Thyroid gland (tissue), 4 donors: ENCODE measurements around the gene CEP120.
"Not testable (repeated sequence)": the region's sequence is repeated elsewhere in the genome, so short reads cannot be mapped to it uniquely, and the experiment has no call there.

Experiments
- POLR2A ChIP-seq, 2 donors: fragments of 450-650 bp; IDR thresholded peaks; one replicate each; pipeline ENCODE4 v1.6.1; 2017; ENCODE audit warnings: antibody characterized with exemption in 2 of 2, mild to moderate bottlenecking in 2 of 2, moderate library complexity in 1 of 2
- TF ChIP-seq, protein P1 (sequence below), 6 experiments: fragments of 200-600 bp in 3 of 6; fragments of 450-650 bp in 3 of 6; sonication (generic) in 3 of 6; IDR thresholded peaks; one replicate each; pipeline ENCODE4 v1.5.1; 2016 to 2019; ENCODE audit warnings: antibody characterized with exemption in 6 of 6, mild to moderate bottlenecking in 2 of 6, inconsistent platforms in 1 of 6, moderate library complexity in 1 of 6

DNA sequence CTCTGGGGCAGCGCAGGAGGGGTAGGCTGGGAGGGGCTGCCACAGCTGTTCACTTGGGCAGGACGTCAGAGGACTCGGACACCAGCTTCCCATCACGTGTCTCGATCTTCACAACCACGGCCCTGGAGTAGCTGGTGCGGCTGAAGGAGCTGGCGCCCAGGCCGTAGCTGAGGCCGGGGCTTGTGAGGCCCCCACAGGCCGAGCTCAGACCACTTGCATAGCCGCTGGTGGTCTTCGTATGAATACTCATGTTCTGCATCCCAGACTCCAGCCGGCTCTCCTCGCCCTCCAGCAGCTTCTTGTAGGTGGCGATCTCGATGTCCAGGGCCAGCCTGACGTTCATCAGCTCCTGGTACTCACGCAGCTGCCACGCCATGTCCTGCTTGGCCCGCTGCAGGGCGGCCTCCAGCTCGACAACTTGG, 22.3 kb downstream of the CEP120 start:
- not testable (repeated sequence) for TF ChIP-seq POLR2A (IDR thresholded peaks at IDR 0.05)
- TF ChIP-seq, protein P1, sequence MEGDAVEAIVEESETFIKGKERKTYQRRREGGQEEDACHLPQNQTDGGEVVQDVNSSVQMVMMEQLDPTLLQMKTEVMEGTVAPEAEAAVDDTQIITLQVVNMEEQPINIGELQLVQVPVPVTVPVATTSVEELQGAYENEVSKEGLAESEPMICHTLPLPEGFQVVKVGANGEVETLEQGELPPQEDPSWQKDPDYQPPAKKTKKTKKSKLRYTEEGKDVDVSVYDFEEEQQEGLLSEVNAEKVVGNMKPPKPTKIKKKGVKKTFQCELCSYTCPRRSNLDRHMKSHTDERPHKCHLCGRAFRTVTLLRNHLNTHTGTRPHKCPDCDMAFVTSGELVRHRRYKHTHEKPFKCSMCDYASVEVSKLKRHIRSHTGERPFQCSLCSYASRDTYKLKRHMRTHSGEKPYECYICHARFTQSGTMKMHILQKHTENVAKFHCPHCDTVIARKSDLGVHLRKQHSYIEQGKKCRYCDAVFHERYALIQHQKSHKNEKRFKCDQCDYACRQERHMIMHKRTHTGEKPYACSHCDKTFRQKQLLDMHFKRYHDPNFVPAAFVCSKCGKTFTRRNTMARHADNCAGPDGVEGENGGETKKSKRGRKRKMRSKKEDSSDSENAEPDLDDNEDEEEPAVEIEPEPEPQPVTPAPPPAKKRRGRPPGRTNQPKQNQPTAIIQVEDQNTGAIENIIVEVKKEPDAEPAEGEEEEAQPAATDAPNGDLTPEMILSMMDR (IDR thresholded peaks at IDR 0.05): not testable (repeated sequence)
